GM21423 (cell line): ENCODE measurements around the gene HK2.
"Not testable (repeated sequence)": the region's sequence is repeated elsewhere in the genome, so short reads cannot be mapped to it uniquely, and the experiment has no call there.

Experiments used
- ATAC-seq: cut with Tn5 transposase; IDR thresholded peaks from one replicate; pipeline ENCODE4 v1.9.1; 2021; ENCODE audit warnings: mild to moderate bottlenecking, moderate library complexity; ENCODE audit not compliant: unreplicated experiment

The HK2 gene

DNA sequence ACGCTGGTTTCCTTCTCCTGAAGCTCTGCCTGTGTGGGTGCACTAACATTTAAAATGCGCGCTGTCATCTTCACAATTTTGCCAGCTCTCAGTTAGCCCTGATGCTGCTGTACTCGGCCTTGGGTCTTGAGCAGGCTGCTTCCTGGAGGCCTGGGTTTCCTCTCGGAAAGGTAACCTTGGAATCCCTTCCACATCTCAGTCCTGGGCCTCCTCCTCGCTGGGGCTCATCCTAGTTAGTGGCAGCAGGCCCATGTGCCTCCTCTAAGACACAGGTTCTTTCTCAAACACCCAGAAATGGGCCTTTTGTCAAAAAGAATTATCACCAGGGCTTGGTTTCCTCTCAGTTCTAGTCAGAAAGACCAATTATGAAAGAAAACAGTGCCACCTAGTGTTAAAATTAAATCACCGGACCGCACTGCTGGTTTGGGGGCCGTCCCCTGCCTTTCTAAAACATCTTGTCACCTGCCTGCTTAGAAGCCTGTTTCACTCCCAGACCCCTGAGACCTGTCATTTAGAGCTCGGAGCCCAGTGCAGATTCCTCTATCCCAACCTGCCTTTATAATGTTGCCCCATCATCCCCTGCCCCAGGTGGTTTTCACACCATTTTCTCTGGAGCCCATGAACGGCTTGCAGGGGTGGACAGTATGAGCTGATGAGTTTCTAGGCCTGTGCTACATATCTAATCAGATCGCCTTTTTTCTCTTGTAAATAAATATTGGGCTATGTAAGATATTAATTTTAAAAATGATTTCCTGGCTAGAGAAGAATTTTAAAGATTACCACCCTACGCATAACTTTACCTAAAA is 42.4 kb downstream of the HK2 start:
- no peak for ATAC-seq

DNA sequence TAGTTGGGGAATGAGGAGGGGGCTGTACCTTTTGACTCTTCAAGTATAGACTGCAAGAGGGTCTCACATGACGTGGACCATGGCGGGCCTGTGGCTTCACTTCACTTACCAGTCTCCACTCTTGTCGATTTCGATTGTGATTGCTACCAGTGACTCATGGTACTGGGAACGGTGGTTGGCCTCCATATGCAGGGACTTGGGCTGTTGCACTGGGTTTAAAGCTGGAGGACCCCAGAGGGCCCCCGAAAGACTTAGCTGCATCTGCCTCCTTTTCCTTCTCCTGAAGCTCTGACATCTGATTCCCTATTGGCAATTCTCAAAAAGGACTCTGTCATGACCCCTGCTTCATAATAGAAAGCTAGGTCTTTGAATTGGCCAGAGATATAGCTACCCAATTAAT is 43.4 kb downstream of the HK2 start:
- ATAC-seq: no peak

DNA sequence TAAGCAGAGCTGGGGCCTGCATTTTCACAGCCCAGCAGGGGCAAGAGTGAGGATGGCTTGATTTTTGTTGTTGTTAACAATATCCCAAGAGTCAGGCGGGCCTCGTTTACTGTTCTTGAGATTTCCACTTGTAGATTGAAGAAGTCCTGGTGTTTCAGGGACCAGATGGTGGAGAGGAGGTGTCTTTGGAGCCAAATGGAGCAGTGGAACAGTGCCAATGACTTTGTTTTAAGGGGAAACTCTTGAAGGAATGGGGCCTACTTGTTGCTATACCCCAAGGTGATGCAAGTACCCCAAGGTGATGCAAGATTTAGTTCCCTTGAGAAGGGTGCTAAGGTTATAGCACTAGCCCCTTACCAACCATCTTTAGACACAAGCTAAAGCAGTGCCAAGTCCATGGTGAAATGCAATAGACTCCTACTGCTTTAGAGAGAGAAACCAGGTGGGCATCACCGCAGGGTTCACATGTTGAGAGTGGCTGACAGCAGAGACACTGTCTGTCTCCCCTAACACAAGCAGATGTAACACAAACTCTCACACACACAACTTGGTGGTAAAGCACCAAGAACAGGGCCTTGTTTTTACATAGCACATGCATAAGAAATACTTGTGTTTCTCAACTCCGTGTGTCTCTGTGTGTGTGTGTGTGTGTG is 44.0 kb downstream of the HK2 start:
- no peak for ATAC-seq

DNA sequence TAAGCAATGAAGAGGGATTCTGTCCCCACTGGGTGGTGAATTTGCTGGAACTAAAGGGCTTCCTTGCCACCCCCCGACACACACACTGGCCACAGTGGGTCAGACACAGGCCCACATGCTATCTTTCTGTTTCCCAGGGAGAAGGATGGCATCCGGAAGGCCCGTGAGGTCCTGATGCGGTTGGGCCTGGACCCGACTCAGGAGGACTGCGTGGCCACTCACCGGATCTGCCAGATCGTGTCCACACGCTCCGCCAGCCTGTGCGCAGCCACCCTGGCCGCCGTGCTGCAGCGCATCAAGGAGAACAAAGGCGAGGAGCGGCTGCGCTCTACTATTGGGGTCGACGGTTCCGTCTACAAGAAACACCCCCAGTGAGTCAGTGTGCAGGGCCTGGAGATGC is 44.6 kb downstream of the HK2 start:
- ATAC-seq: no peak

DNA sequence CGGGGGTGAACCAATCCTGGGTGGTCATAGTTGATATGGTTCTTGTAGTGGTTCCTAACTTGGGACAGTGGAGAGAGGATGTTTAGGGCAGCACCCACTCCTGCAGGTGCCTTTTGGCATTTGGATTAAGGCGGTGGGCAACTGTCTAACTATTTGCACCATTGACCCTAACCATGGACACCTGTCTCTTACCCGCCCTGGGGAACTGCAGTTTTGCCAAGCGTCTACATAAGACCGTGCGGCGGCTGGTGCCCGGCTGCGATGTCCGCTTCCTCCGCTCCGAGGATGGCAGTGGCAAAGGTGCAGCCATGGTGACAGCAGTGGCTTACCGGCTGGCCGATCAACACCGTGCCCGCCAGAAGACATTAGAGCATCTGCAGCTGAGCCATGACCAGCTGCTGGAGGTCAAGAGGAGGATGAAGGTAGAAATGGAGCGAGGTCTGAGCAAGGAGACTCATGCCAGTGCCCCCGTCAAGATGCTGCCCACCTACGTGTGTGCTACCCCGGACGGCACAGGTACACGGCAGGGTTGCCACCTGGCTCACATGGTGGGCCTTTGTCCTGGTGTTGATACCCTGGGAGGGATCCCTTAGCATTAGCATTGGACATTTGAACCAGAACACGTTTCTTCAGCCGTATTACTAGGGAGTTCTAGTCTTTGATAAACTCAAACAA is 46.3 kb downstream of the HK2 start:
- ATAC-seq: no peak

DNA sequence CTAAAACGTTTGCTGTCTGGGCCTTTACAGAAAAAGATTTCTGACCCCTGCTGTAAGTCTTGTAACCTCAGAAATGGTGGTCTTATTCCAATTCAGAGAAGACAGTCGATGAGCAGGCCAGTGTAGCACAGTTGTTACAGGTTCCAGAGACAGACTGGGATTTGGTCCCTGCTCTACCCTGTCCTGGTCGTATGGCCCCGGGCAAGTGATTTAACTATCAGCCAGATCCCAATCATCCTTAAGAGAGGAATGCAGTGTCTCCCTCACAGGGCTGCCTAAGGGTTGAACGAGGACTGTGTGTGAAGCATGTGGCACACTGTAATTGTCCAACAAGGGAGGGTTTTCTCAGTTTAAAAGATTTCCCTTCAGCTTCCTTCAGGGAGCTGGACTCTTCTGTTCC is 47.2 kb downstream of the HK2 start:
- ATAC-seq: no peak

DNA sequence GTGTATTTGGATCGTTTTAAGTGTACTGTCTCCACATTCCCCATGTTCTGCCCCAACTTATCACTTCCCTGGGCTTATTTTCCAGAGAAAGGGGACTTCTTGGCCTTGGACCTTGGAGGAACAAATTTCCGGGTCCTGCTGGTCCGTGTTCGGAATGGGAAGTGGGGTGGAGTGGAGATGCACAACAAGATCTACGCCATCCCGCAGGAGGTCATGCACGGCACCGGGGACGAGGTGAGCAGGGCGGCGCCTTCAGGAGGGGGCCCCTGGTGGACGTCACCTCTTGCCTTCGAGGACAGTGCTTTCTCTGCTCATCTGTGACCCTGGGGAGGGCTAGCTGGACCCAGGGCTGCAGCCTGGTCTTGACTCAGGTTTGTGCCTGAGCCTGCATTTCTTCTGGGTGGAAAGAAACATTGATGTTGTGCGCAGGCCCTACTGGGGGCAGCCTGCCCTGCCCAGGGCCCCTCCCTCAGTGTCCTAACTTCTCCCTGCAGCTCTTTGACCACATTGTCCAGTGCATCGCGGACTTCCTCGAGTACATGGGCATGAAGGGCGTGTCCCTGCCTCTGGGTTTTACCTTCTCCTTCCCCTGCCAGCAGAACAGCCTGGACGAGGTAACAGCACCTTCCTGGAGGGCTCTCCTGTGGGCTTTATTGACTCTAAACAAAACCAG is 47.8 kb downstream of the HK2 start:
- no peak for ATAC-seq

DNA sequence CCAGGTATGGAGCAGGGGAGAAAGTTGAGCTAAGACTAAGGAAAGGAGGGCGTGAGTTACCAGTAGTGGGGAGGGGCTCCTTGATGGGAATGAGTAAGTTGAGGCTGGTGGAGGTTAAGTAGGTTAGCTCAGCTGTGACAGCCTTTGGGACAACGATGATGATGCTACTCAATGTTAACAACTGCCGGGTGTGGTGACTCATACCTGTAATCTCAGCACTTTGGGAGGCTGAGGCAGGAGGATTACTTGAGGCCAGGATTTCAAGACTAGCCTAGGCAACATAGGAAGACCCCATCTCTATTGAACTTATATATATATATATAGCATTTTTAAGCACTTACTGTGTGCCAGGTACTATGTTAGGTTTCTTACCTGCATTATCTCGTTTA is 48.4 kb downstream of the HK2 start:
- no peak for ATAC-seq

DNA sequence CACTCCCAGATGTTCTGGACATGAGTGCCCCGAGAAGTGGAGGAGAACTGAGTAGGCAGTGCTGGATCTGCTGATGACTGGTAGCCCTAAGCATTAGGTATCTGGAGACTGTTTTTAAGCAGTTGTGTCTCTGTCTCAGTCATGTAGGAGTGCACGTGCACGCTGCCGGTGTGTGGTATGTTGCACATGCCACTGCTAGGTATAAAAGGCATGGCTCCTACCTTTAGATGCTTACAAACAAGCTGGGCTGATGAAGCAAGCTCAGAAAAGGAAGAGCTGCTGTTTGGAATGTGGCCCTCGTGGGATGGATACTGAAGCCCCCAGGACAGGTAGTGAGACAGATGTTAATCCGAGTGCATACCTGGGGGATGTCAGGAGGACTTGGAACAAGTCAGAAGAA is 49.1 kb downstream of the HK2 start:
- ATAC-seq: no peak

DNA sequence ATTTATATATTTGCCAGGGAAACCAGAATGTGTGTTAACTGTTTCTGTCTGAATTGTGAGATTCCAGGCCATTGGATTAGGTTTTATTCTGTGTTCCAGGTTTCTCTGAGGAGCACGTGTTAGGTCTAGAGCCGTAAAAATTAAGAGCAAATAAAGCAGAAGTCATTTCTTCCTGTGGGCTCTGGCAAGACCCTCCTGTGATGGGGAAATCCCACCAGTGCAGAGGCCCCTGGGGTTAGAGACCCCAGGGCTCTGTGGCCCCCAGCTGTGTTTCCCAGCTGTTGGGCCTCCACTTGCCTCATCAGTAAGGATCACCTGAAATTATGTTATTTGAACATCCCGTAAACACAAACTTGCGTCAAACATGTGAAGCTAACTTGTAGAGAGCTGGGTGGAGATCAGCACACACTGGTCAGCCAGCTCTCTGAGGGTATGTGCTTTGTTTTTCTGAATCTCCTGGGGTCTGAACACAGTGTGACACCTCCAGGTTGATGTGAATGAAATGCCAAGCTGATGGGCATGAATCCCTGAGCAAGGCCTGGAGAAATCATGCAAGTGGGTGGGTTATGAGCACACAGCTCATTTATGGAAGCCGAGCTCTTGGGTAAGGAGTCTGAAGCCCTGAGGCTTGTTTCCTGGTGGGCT is 50.3 kb downstream of the HK2 start:
- ATAC-seq: no peak

DNA sequence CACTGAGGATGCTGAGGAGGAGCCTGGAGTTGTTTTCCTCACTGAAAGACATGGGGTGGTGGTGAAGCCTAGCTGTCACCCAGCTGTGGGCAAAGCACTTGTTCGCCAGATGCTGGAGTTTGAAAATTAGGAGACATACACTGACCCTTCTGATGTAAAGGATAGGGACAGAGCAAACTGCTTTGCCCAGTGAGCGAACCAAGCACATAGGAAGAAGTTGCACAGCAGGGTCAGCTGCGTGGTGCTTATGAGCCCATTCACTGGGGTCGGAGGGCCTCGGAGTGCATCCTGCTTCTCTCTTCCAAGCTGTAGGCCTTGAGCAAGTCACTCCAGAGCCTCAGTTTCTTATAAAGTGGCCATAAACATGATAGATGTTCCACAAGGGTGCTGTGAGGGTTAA is 50.9 kb downstream of the HK2 start:
- ATAC-seq: no peak

DNA sequence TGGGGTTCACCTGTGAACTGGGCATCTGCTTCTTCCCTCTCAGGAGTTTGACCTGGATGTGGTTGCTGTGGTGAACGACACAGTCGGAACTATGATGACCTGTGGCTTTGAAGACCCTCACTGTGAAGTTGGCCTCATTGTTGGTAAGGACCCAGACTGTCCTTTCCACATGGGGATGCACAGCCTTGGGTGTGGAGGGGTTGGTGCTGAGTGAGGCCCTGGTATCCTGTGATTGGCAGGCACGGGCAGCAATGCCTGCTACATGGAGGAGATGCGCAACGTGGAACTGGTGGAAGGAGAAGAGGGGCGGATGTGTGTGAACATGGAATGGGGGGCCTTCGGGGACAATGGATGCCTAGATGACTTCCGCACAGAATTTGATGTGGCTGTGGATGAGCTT is 52.3 kb downstream of the HK2 start:
- ATAC-seq: no peak

DNA sequence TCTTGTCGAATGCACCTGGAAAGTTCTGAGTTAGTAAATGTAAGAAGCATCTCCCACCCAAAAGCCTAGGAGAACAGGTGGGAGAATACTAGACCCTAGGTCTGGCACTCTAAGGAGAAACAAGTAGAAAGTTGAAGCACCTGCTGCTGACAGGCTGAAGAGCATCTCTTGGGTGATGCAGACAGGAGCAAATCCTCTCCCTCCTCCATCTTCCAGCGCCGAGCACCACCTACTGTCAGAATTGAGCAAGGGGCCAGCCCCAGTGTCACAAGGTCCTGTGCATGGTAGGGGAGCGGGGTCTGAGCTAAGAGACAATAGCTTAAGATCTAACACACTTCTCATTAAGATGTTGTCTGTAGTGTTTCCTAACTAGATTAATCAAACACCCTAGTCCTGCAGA is 52.9 kb downstream of the HK2 start:
- ATAC-seq: no peak

DNA sequence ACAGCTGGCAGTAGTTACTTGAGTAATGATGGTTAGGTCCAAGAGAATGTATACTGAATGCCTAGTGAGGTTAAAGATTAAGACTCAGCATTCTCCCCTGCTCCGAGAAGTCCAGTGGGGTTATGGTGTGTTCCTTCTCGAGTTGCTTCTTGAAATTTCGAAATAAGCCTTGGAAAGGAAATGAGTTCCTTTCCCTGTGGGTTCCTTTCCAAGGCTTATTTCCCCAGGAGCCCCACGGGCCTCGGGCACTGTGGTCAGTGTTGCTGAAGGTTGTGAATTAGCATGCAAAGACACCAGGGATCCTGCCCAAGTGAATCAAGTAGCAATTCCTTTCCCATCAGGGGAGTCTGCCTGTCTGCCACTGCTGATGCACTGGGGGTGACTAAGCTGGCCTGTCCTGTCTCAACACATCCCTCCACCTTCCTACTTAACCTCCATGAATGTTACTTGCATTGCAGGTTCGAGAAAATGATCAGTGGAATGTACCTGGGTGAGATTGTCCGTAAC is 53.6 kb downstream of the HK2 start:
- no peak for ATAC-seq

DNA sequence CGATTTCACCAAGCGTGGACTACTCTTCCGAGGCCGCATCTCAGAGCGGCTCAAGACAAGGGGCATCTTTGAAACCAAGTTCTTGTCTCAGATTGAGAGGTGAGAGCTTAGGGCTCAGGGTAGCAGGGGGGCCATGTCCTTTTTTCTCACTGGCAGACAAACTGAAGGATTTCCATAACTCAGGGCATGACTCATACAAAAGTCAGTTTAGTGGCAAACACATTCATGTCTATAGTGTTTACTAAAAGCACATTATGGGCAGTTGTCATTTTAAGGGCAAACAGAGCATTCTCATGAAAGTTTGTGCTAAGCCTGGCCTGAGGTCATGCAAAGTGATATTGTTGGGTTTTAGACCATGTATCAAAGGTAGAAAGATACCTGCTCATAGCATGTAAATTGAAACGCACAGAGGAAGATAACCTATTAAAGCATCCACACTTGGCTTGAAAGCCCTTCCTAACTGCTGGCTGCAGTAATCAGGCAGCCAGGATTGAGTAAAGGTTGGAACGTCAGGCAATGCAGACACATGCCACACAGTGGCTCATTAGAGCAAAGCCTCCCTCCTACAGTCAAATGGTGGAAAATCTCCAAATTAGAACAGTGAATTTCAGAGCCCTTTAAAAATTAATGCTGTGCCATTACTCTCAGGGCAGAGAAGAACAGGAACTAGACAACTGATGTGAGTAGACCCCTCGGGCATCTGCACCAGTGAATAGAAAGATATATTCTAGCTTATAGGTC is 54.2 kb downstream of the HK2 start:
- ATAC-seq: no peak

DNA sequence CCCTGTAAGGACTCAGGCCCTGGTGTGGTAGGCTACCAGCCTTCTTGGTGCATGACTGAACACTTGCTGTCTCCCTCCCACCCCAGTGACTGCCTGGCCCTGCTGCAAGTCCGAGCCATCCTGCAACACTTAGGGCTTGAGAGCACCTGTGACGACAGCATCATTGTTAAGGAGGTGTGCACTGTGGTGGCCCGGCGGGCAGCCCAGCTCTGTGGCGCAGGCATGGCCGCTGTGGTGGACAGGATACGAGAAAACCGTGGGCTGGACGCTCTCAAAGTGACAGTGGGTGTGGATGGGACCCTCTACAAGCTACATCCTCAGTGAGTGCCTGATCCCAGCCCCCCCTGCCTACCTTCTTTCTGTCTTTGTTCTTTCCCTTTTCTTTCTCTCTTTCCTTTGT is 55.2 kb downstream of the HK2 start:
- ATAC-seq: no peak

DNA sequence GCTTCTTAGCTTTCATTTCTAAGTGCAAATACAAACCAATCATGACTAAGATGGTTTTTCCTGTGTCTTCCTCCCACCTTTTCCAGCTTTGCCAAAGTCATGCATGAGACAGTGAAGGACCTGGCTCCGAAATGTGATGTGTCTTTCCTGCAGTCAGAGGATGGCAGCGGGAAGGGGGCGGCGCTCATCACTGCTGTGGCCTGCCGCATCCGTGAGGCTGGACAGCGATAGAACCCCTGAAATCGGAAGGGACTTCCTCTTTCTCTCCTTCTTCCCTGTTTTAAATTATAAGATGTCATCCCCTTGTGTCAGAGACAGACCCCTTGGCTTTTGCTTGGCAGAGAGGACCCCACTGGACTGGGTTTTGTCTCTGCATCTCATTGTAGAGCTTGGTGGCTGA is 56.8 kb downstream of the HK2 start:
- ATAC-seq: no peak

DNA sequence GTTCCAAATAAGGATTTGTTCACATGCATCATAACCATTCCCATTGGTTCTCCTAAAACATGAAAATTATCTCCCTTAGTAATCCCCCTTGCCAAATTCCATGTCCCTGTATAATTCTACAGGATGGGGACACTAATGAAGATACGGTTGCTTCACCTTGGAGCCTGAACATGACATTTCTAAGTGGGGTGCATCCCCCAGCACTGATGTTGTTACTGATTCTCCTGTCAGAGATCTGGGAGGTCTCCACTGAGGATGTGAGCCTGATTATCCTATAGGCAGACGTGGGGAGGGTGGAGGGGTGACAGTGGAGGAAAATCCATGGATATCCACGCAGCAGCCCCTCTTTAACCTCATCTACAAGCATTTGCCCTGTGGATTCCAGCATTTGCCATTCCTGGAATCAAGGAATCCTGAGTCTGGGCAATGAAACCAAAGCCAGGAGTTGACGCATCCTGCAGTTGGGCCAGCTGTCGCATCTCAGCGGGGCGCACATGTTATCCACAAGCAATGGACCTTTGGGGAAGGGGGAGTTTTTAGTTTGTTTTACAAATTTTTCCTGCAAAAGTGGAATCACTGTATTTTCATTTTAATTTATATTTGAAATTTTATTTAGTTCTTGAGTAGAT is 57.3 kb downstream of the HK2 start:
- ATAC-seq: no peak

DNA sequence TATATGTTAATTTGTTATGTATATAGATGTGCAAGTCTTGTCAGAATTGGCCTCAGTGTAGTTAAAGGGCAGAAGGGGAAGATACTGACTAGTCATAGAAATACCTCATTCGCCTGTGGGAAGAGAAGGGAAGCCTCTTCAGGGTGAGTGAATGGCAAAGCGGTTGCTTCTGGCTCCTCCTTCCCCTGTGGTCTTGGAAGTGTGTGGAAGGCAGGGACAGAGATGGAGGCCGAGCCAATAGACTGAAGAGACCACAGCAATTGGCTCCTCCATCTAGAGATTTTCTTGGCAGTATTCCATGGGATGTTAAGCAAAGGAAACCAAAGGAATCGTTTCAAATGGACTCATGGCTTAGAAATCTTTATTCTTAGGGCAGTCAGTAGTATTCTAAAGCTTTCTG is 57.9 kb downstream of the HK2 start:
- ATAC-seq: not testable (repeated sequence)

DNA sequence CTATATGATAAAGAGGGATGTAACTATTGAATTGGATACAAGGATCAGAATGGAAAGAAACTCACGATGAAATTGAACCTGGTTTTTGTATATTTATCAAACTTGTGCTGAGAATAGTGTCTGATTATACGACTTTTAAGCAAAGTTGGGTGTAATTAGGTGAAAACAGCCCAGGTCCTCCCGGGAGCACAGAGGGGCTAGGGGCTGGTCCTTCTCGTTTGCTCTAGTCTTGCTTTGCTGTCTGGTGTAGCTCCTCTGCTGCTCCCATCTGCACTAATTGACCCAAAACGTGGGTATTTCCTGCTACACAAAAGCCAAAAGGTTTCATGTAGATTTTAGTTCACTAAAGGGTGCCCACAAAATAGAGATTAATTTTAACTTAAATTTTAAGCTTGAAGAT is 58.7 kb downstream of the HK2 start:
- no peak for ATAC-seq
